NOMO-1 treated with DMSO at 0.1 percent for 48 hours (cell line): ENCODE data around the gene NCCRP1.
"Not testable (repeated sequence)": the region's sequence is repeated elsewhere in the genome, so short reads cannot be mapped to it uniquely, and the experiment has no call there.

Source experiments
- DNase-seq: peaks from one replicate; lab custom pipeline; 2025; ENCODE audit not compliant: unreplicated experiment; lab: John Stamatoyannopoulos, UW

NCCRP1 gene

DNA sequence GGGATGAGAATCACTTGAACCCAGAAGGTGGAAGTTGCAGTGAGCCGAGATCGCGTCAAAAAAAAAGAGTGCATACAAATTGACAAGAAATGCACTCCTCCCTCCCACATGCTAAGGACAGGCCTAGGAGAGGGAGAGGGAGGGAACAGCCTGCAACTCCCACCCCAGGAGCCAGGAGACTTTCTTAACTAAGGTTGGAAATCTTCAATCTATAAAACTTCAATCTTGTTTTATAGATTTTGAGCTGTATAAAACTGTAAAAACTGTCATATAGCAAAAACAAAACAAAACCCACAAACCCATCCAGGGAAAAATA, 8.6 kb downstream of the NCCRP1 start:
- DNase-seq: no peak

- no peak for DNase-seq
Measured at GRCh38 chr19:39206122-39206521, 9.4 kb downstream of the NCCRP1 start.

DNA sequence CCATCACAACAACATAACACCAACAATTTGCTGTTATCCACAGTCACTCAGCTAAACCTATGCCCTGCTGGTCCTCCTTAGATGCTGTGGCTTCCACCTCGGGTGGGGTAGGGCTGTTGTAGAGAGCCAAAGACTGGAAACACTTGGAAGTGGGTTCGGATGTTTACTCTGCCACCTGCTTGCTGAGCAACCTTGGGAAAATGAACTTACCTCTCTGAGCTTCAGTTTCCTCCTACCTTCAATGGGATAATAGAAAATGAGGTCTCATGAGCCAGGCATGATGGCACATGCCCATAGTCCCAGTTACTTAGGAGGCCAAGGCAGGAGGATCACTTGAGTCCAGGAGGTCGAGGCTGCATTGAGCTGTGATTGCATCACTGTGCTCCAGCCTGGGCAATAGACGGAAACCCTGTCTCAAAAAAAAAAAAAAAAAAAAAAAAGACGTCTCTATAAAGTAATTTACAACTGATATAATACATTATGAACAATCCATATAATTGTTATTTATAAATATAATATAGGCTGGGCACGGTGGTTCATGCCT, 10.6 kb downstream of the NCCRP1 start:
- no peak for DNase-seq

DNA sequence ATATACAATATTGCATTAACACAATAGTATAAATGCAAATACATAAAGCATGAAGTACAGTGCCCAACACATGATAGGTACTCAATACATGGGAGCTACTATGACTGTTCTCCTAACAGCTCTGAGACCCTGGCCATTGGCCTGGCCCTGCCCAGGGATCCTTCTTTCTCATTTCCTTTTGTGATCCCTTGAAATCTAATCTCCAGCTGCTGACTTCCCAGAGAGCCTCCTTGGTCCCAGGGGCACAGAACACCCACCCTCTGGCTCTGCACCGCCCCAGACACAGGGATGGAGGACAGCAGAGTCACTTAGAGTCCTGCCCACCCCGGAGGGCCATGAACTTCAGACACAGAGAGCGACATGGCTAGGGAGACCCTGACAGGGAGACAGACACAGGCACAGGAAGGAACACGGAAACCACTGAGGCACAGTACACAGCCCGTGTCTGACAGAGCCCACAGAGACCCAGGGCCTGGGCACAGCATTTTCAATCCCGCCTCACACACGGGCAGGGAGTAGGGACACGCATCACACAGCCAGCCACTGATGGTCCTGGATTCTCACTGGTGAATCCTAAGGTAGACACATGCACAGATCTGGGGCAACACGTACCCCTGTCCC, 11.5 kb downstream of the NCCRP1 start:
- DNase-seq: no peak

- no peak for DNase-seq
Measured at GRCh38 chr19:39209196-39209595, 12.4 kb downstream of the NCCRP1 start.

GRCh38 chr19:39211731-39212374, 15.1 kb downstream of the NCCRP1 start:
- no peak for DNase-seq

GRCh38 chr19:39212375-39212742, 15.6 kb downstream of the NCCRP1 start:
- DNase-seq: peak; percentile 49

- DNase-seq: not testable (repeated sequence)
Measured at GRCh38 chr19:39215323-39215722, 18.6 kb downstream of the NCCRP1 start.

DNA sequence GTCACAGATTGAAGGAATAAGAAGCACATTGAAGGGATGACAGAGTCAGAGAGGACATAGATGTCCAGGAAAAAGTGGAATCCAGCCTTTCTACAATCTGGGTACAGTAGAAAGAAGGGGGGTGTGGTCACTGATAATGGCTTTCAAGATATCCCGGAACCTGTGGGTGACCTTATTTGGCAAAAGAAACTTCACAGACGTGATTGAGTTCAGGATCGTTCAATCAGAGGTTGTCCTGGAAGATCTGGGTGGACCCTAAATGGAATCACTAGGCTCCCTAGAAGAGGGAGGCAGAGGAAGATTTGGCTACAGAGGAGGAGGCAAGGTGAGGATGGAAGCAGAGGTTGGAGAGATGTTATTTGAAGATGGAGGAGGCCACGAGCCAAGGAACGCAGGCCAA, 20.3 kb downstream of the NCCRP1 start:
- no peak for DNase-seq

- DNase-seq: no peak
Measured at GRCh38 chr19:39218230-39219007, 21.7 kb downstream of the NCCRP1 start.

DNA sequence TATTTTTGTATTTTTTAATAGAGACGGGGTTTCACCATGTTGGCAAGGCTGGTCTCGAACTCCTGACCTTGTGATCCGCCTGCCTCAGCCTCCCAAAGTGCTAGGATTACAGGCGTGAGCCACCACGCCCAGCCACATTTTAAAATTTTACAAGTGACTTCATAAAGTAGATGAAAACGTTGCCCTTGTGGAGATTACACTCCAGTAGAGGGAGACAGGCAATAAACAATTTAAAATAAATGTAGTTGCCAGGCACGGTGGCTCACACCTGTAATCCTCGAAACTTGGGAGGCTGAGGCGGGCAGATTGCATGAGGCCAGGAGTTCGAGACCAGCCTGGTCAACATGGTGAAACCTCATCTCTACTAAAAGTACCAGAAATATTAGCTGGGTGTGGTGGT, 22.3 kb downstream of the NCCRP1 start:
- not testable (repeated sequence) for DNase-seq

DNA sequence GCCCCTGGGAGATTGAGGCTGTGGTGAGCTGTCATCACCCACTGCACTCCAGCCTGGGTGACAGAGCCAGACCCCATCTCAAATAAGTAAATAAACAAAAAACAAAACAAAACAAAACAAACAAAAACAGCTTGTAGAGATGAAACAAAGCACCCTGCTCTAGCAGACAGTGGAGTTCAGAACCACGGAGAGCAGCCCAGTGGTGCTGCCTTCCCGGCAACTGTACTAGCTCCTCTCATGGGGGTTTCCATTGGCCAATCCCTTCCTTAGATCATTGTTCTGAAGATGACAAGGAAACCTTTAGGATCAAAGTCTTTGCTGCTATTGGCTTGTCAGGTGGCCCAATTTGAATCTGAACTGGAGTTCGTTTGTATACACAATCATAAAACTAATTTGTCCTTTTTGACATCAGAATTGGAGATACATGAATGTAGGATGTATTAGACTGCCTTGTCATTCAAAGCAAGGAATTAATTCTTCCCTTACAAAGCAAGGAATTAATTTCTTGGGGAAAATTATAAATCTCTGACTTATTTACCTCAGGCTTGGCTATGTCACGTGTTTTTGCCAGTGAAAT, 27.0 kb downstream of the NCCRP1 start:
- DNase-seq: peak; percentile 6

- peak; percentile 52 for DNase-seq
Measured at GRCh38 chr19:39224910-39225309, 28.1 kb downstream of the NCCRP1 start.

GRCh38 chr19:39230096-39230764, 33.5 kb downstream of the NCCRP1 start:
- no peak for DNase-seq

DNA sequence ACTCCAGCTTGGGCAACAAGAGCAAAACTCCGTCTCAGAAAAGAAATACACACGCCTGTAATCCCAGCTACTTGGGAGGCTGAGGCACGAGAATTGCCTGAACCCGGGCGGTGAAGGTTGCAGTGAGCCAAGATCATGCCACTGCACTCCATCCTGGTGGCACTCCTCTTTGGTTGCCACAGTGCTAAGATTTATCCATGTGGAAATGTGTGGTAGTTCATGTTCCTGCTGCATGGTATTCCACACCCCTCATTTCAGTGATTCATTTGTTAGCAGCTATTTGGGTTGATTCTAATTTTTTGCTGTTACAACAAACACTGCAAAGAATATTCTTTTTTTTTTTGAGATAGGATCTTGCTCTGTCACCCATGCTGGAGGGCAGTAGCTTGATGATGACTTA, 35.9 kb downstream of the NCCRP1 start:
- no peak for DNase-seq

DNA sequence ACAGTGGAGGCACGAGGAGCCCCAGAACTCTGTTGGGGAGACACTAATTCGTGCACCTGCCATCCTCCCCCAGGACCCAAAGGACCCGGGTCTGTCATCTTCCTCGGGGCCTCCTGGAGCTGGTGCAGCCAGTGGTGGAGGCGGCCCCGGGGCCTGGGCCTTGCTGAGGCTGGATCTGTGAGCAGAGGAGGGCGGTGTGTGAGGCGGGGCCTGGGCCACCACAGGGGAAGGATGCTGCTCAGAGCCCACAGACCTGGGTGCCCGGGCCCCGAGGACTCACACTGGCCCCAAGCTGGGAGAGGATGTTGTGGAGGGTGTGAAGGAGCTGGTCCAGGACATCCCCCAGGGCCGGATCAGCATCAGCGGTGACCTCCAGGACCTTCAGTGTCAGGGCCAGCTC, 39.8 kb downstream of the NCCRP1 start:
- no peak for DNase-seq

DNA sequence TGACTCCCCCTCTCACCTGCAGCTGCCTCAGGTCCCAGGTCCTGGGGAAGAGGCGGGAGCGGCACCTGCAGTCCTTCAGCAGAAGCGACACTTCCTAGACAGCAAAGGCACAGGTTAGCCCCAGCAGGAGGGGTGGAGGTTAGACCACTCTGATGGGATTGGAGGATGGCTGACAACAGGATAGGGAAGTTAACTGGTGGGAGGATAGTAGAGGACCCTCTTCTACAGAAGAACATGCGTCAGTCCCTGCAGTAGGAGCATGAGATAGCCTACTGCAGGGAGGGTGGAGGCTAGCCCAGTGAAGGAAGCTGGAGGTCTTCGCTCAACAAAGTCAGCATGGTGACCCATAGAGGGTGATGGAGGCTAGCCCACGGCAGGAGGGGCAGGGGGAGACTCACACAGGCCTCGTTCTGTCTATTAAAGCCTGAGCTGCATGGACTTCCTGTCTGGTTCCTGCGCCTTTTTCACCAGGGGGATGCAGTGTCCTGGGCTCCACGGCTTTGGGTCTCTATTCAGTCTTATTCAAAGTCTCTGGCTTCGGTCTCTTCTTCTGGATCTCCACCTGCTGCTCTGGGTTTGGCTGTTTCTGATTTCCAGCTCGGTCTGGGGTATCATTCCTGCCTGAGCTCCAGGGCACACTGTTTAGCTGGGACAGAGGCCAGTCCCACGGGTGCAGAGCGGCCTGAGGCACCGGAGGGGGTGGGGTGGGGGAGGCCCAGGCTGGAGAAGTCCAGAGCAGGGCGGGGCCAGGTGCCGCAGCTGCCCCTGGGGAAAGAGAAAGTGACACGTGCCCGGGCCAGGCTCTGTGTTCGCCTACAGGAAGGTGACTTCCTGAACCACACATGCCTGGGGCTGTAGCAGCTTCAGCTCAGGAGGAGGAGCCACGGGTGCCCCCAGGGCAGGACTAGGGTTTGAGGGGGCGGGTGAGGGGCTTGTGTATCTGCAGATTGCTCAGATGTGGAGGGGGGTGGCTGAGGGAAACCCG, 40.7 kb downstream of the NCCRP1 start:
- DNase-seq: no peak

GRCh38 chr19:39238209-39238608, 41.4 kb downstream of the NCCRP1 start:
- no peak for DNase-seq

DNA sequence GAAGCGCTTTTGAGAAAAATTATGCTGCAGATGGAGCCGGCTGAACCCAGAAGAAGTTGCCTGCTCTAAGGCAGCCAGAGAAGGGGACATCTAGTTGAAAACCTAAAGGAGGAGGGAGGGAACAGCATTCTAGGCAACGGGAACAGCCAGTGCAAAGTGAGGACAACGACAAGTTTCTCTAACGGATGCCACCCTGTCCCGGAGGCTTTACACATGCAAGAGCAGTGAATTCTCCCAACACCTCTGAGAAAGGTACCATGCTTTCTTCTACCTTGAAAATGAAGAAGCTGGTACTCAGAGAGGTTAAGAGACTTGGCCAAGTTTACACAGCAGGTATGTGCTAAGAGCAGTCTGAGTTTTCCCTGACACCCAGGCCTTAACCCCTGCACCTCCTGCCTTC, 42.2 kb downstream of the NCCRP1 start:
- no peak for DNase-seq

- DNase-seq: no peak
Measured at GRCh38 chr19:39240421-39240820, 43.7 kb downstream of the NCCRP1 start.
